ENCODE results near the gene GNB5. TPM values are rescaled to one million over a fixed set of nuclear protein-coding genes. Genes with fewer than 3 reads are reported as not detected.

The GNB5 gene
- total RNA-seq, 1 experiment from 2014 or later = 22.8 TPM

DNA sequence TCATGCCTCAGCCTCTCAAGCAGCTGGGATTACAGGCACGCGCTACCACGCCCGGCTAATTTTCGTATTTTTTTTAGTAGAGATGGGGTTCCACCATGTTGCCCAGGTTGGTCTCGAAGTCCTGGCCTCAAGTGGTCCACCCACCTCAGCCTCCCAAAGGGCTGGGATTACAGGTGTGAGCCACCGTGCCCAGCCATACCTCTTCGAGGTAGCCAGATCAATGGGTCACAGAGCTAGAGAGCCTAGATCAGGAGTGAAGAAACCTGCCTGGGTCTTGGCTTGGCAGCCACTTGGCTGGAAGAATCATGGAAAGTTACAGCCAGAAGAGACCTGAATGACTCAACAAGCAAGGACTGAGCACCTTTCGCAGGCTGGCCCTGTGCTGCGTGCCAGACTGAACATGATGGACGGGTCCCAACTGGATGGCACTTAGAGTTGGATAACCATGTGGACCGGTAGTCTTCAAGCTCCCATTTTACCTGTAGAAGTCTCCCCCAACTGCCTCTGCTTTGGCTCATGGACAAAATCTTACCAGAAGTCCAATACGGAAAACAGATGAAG is 29.7 kb downstream of the GNB5 start:
- Histone ChIP-seq H3K27me3 (replicated peaks; ENCODE audit: insufficient read depth, low read depth, low read length, poor library complexity) (no peaks in the 10 kb centered on the region), H3K27ac (ENCODE audit: low read depth, low read length, poor library complexity, severe bottlenecking) (no peak overlapping the region), H3K36me3 (ENCODE audit: insufficient read depth, low read length, poor library complexity, severe bottlenecking) (no peaks in the 10 kb centered on the region), H3K4me1 (ENCODE audit: insufficient read depth, low read length, poor library complexity, severe bottlenecking) (peaks cover 10% of the 10 kb centered on the region), H3K9me3 (ENCODE audit: low read depth, low read length, poor library complexity, severe bottlenecking) (no peaks in the 10 kb centered on the region), H3K4me3 (ENCODE audit: low read depth, low read length, poor library complexity, severe bottlenecking) (no peak overlapping the region)
- TF ChIP-seq EZH2 (IDR thresholded peaks at IDR 0.05; ENCODE audit: borderline replicate concordance, low read depth, low read length, poor library complexity, severe bottlenecking) = no peak
- TF ChIP-seq, protein P1, sequence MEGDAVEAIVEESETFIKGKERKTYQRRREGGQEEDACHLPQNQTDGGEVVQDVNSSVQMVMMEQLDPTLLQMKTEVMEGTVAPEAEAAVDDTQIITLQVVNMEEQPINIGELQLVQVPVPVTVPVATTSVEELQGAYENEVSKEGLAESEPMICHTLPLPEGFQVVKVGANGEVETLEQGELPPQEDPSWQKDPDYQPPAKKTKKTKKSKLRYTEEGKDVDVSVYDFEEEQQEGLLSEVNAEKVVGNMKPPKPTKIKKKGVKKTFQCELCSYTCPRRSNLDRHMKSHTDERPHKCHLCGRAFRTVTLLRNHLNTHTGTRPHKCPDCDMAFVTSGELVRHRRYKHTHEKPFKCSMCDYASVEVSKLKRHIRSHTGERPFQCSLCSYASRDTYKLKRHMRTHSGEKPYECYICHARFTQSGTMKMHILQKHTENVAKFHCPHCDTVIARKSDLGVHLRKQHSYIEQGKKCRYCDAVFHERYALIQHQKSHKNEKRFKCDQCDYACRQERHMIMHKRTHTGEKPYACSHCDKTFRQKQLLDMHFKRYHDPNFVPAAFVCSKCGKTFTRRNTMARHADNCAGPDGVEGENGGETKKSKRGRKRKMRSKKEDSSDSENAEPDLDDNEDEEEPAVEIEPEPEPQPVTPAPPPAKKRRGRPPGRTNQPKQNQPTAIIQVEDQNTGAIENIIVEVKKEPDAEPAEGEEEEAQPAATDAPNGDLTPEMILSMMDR (conservative IDR thresholded peaks at IDR 0.05; ENCODE audit: low read depth, low read length) = no peak
- no peak for DNase-seq (ENCODE audit: low spot score)
- ChIA-PET CTCF (no interaction called here), POLR2A (ENCODE audit: low non-redundant PET) (interaction anchor here (0.7 kb wide), 1 partner anchor 47 kb away, joined by 3 read pairs; no protein-coding TSS in a partner anchor)
- intact Hi-C loops (cut with micrococcal nuclease; ENCODE audit: unreplicated experiment) = no loop called here
- BruUV-seq (replicated peaks) = no TSS peak

DNA sequence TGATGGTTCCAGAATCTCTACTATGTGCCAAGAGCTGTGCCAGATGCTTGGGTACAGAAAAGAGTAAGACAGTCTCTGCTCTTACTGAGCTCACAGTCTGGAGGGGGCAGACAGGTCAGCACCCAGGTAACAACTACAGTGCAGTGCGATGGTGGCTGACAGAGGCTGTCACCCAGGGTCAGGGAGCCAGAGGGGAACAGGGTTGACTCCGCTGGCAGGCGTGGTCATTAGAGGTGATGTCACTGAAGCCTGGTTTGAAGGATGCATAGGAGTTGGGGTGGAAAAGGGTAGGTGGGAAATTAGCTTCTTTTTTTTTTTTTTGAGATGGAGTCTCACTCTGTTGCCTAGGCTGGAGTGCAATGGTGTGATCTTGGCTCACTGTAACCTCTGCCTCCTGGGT is 31.5 kb downstream of the GNB5 start:
- H3K27ac ChIP-seq (ENCODE audit: low read depth, low read length, poor library complexity, severe bottlenecking) = no peak overlapping the region
- H3K4me3 ChIP-seq (ENCODE audit: low read depth, low read length, poor library complexity, severe bottlenecking) = no peak overlapping the region
- POLR2A ChIA-PET (ENCODE audit: low non-redundant PET) = no interaction called here
- no peaks in the 10 kb centered on the region for H3K36me3 ChIP-seq (ENCODE audit: insufficient read depth, low read length, poor library complexity, severe bottlenecking)
- peaks cover under 1% of the 10 kb centered on the region for H3K4me1 ChIP-seq (ENCODE audit: insufficient read depth, low read length, poor library complexity, severe bottlenecking)
- intact Hi-C loops (cut with micrococcal nuclease; ENCODE audit: unreplicated experiment) = no loop called here
- no peaks in the 10 kb centered on the region for H3K9me3 ChIP-seq (ENCODE audit: low read depth, low read length, poor library complexity, severe bottlenecking)
- DNase-seq (ENCODE audit: low spot score) = no peak
- no TSS peak for BruUV-seq (replicated peaks)
- TF ChIP-seq, protein P1 (conservative IDR thresholded peaks at IDR 0.05; ENCODE audit: low read depth, low read length) = no peak
- no peak for TF ChIP-seq EZH2 (IDR thresholded peaks at IDR 0.05; ENCODE audit: borderline replicate concordance, low read depth, low read length, poor library complexity, severe bottlenecking)
- no peaks in the 10 kb centered on the region for H3K27me3 ChIP-seq (replicated peaks; ENCODE audit: insufficient read depth, low read depth, low read length, poor library complexity)
- CTCF ChIA-PET = no interaction called here

DNA sequence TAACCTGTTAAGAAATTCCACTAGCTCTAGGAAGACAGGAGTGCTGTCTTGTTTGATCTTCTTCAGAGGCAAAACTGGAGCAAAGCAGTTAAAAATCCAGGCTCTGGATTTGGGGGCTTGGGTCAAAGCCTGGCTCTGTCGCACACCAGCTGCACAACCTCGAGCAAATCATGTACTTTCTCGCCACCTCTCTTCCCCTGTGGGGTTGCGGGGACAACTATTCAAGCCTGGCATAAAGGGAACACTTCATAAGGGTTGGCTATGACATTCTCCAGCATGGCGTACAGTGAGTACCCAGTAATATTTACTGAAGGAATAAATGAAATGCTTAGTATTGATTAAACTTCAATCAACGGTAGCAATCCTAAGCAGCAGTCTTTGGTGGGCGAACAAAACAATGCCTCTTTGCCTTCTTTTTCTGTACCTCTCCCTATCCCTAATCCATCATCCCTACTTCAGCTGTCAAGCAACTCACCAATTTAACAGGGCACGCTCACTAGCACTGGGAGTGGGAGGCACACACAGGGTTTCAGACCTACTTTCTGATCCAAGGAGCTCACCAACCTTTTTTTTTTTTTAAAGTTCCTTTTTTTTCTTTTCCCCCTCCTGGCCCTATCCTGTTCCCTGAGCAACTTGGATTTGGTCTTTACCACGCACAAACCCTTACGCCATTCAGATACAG is 33.0 kb downstream of the GNB5 start:
- POLR2A ChIA-PET (ENCODE audit: low non-redundant PET) = interaction anchor here (0.6 kb wide), 1 partner anchor 368 kb away, joined by 3 read pairs; no protein-coding TSS in a partner anchor
- BruUV-seq (replicated peaks) = no TSS peak
- CTCF ChIA-PET = no interaction called here
- Histone ChIP-seq H3K9me3 (ENCODE audit: low read depth, low read length, poor library complexity, severe bottlenecking) (no peaks in the 10 kb centered on the region), H3K27ac (ENCODE audit: low read depth, low read length, poor library complexity, severe bottlenecking) (no peak overlapping the region), H3K36me3 (ENCODE audit: insufficient read depth, low read length, poor library complexity, severe bottlenecking) (no peaks in the 10 kb centered on the region), H3K27me3 (replicated peaks; ENCODE audit: insufficient read depth, low read depth, low read length, poor library complexity) (no peaks in the 10 kb centered on the region), H3K4me1 (ENCODE audit: insufficient read depth, low read length, poor library complexity, severe bottlenecking) (no peaks in the 10 kb centered on the region), H3K4me3 (ENCODE audit: low read depth, low read length, poor library complexity, severe bottlenecking) (no peak overlapping the region)
- intact Hi-C loops (cut with micrococcal nuclease; ENCODE audit: unreplicated experiment) = no loop called here
- TF ChIP-seq, protein P1 (conservative IDR thresholded peaks at IDR 0.05; ENCODE audit: low read depth, low read length) = no peak
- no peak for TF ChIP-seq EZH2 (IDR thresholded peaks at IDR 0.05; ENCODE audit: borderline replicate concordance, low read depth, low read length, poor library complexity, severe bottlenecking)
- no peak for DNase-seq (ENCODE audit: low spot score)

Data from A673 (cell line).